ENCODE measurements around the gene MLN. TPM values are rescaled to one million over a fixed set of nuclear protein-coding genes. Genes with fewer than 3 reads are reported as not detected.

MLN gene
- total RNA-seq, 4 donors from 2014 or later, result not detected

DNA sequence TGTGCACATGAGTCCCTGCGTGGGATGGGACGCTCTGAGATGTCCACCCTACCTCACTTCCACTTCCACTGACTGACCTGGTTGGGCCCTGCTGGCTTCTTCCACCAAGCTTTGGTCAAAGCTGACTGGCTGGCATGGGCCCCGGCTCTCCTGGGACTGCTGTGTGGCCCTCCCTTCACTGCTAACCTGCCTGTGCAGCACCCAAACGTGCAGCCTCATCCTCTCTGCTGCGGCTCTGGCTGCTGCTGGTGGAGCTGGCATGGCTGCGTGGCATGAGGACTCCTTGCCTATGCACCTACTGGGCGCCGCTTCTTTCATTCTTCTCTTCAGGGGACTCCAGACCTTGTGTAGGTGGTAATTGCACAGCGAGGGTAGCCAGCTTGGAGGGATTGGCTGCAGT is 38.4 kb downstream of the MLN start:
- ATAC-seq (ENCODE audit: low FRiP score), result no peak

DNA sequence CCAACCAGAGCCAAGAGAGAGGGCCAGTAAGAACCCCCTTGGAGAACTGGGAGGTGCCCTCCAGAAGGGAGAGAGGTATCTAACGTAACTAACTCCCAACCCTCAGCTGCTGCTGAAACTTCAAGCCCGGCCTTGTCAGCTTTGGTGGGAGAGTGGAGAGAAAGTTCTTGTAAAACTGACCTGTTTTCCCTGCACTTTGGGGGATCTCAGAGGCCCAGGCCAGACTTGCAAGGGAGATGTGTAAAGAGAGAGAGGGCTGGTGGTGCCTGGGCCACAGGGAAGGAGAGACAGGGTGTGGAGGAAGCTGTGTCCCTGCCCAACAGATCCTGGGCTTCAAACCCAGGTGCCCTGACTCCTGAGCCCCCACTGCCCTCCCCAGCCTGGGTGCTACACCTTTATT is 39.8 kb downstream of the MLN start:
- ATAC-seq (ENCODE audit: low FRiP score) (no peak), DNase-seq (ENCODE audit: low spot score) (no peak)
- TF ChIP-seq, protein P1, sequence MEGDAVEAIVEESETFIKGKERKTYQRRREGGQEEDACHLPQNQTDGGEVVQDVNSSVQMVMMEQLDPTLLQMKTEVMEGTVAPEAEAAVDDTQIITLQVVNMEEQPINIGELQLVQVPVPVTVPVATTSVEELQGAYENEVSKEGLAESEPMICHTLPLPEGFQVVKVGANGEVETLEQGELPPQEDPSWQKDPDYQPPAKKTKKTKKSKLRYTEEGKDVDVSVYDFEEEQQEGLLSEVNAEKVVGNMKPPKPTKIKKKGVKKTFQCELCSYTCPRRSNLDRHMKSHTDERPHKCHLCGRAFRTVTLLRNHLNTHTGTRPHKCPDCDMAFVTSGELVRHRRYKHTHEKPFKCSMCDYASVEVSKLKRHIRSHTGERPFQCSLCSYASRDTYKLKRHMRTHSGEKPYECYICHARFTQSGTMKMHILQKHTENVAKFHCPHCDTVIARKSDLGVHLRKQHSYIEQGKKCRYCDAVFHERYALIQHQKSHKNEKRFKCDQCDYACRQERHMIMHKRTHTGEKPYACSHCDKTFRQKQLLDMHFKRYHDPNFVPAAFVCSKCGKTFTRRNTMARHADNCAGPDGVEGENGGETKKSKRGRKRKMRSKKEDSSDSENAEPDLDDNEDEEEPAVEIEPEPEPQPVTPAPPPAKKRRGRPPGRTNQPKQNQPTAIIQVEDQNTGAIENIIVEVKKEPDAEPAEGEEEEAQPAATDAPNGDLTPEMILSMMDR (IDR thresholded peaks at IDR 0.05), result no peak

More for the DNA sequence above, 38.4 kb downstream of the MLN start:
- no peak for DNase-seq (ENCODE audit: low spot score)
- TF ChIP-seq, protein P1 (IDR thresholded peaks at IDR 0.05), result no peak

DNA sequence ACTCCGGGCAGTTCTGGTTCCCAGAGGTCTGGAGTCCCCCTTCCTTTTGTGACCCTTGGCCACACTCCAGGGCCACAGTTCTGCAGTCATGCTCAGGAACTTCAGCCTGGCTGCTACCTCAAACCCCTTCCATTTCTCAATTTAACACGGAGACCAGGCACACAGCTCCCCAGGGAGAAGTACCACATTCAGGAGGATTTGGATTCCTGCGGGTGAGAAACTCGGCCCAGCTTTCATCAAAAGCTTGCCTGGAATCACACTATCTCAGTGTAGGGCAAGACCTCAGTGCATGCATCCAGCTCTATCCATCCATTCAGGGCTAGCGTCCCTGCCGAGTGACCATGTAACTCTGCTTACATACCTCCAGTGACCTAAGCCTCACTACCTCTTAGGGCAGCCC is 40.3 kb downstream of the MLN start:
- DNase-seq (ENCODE audit: low spot score) (no peak), ATAC-seq (ENCODE audit: low FRiP score) (no peak)
- TF ChIP-seq, protein P1 (IDR thresholded peaks at IDR 0.05), result no peak

DNA sequence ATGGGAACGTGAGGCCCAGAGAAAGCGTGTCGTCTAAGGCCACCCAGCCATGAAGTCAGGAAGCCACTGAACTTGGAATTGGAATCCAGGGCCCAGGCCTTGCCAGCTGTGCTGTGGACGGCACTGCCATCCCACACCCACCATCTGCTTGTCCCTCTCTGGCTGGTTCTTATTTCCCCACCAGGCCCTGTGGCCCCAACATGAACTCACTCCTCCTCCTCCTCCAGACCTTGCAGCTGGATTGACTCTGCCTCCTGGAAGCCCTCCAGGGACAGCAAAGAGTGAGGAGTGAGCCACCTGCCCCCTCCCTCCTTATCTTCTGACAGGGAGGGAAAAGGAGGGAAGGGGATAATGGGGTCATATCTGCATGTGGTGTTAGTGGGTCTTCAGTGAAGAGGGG is 41.1 kb downstream of the MLN start:
- TF ChIP-seq, protein P1 (IDR thresholded peaks at IDR 0.05), result no peak
- ATAC-seq (ENCODE audit: low FRiP score) (no peak), DNase-seq (ENCODE audit: low spot score) (no peak)

DNA sequence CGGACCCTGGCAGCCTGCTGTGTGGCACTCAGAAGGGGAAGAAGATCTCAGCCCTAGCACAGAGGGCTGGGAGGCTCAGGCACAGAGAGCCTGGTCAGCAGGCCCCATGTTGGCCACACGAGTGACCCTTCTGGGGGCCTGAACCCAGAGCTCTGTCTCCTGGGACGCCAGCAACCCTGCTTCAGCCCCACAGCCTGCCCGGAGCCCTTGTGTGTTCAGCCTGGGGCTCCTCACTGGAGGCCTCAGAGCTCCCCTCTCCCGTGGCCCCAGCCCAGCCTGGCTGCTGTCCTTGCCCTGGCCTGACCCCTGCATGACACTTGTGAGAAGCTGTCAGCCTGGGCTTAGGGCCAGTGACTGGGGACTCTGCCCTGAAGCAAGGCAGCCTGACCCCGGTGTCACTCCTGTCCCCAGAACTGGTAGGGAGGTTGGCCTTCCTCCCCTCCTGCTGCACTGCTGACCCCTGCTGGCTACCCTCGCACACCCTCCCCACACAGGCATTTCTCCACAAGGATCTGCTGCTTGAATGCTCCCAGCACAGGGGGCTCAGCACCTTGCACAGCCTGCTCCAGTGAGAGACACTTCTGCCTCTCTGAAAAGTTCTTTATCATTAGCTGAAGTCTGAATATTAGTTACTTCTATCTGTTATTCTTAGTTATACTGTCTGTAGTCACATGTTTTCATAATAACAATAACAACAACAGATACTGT is 41.7 kb downstream of the MLN start:
- peak; percentile 22 for ATAC-seq (ENCODE audit: low FRiP score)
- TF ChIP-seq, protein P1 (IDR thresholded peaks at IDR 0.05), result no peak
- no peak for DNase-seq (ENCODE audit: low spot score)

DNA sequence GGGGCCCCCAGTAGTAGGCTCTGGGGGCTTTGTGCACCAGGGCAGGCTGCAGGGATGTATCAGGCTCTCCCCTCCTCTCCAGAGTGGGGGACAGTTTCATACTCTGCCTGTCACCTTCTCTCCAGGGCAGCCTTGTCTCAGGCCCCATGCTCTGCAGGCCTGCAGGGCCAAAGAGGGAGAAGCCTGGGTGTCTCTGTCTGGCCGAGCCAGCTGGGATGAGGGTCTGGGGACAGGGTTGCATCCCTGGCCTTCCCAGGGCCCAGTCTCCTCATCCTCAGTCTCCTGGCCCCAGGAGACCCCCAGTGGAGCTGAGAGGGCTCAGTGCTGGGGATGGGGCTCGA is 42.3 kb downstream of the MLN start:
- no peak for ATAC-seq (ENCODE audit: low FRiP score)
- TF ChIP-seq, protein P1 (IDR thresholded peaks at IDR 0.05), result no peak

DNA sequence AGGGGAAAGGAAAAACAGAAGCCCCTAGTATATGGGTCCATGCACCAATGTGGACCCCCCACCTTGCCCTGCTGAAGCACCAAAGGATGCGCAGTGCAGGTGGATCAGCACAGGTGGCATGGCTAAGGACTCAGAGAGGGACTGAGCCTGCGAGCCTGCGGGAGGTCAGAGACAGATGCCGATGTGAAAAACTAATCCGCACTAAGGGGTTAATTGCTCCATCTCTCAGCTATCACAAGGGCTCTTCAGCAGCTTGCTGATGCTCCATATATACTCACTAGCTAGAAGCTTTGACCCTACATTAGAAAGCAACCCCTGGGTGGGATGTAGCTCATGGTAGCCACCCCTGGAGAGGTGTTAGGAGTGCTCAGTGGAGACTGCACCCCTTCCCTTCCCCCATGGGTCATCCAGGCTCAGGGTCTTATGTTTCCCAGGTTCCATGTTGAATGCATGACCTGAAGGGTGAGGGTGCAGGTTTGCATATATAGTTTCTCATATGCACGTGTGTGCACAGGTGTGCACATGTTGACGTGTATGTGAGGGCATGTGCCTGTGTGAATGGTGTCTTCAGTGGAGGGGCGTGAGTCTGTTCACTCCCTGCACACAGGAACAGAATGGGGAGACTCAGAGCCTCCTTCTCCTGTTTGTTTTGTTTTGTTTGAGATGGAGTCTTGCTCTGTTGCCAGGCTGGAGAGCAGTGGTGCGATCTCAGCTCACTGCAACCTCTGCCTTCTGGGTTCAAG is 43.7 kb downstream of the MLN start:
- DNase-seq (ENCODE audit: low spot score) (no peak), ATAC-seq (ENCODE audit: low FRiP score) (no peak)
- TF ChIP-seq, protein P1 (IDR thresholded peaks at IDR 0.05), result no peak

More for the DNA sequence above, 42.3 kb downstream of the MLN start:
- DNase-seq (ENCODE audit: low spot score), result no peak
